Activated CD4-positive, alpha-beta T cell treated with anti-CD3 and anti-CD28 coated beads for 36 hours (primary cell): Measurements from ENCODE around the gene BANK1. TPM values are rescaled to one million over a fixed set of nuclear protein-coding genes. Genes with fewer than 3 reads are reported as not detected.

Experiments
- ATAC-seq: fragments of 200-7000 bp; cut with Tn5 transposase; one replicate; pipeline ENCODE4 v1.10.0; 2021; ENCODE audit warnings: mild to moderate bottlenecking, moderate library complexity
- CTCF ChIA-PET: fragments of 350-600 bp; sonication (Branson Sonifier 250); formaldehyde crosslinking; loops from one replicate; lab custom pipeline; 2021; ENCODE audit warnings: antibody characterized with exemption; lab: Charles Lee
- POLR2A ChIA-PET: fragments of 350-600 bp; sonication (Branson Sonifier 250); formaldehyde crosslinking; loops from one replicate; lab custom pipeline; 2021; ENCODE audit warnings: antibody characterized with exemption, inconsistent platforms; lab: Charles Lee
- DNase-seq: peaks from one replicate; pipeline ENCODE4 v3.0.0-alpha.2; 2020
- H3K27ac Mint-ChIP-seq: one replicate; pipeline ENCODE4 v1.8.0; 2021; ENCODE audit warnings: mixed read lengths
- H3K27me3 Mint-ChIP-seq: one replicate; pipeline ENCODE4 v1.8.0; 2021; ENCODE audit warnings: mixed read lengths
- H3K36me3 Mint-ChIP-seq: one replicate; pipeline ENCODE4 v1.8.0; 2021; ENCODE audit warnings: low read depth, mixed read lengths
- H3K4me1 Mint-ChIP-seq: one replicate; pipeline ENCODE4 v1.8.0; 2021; ENCODE audit warnings: mixed read lengths
- H3K4me3 Mint-ChIP-seq: one replicate; pipeline ENCODE4 v1.8.0; 2021; ENCODE audit warnings: mild to moderate bottlenecking, moderate library complexity, mixed read lengths
- H3K9me3 Mint-ChIP-seq: one replicate; pipeline ENCODE4 v1.8.0; 2021; ENCODE audit warnings: low read depth, mixed read lengths
- intact Hi-C, 2 experiments: fragments of 100-400 bp; cut with DNase I in 1 of 2; cut with micrococcal nuclease in 1 of 2; formaldehyde crosslinking; loops; one replicate each; pipeline versions ENCODE4 v1.14.2 to v1.15.1; 2022 to 2024; cut with DNase I, micrococcal nuclease
- total RNA-seq, 2 experiments: library from RNA; stranded (reverse); gene quantifications; one replicate each; pipeline ENCODE4 v1.2.3, GENCODE V29; 2021

BANK1 gene
- total RNA-seq, 2 experiments from 2014 or later, result not detected

- H3K27me3 Mint-ChIP-seq, result peaks cover 5% of the 10 kb centered on the region
- DNase-seq (no peak), ATAC-seq (no peak)
- H3K4me1 Mint-ChIP-seq, result no peaks in the 10 kb centered on the region
- H3K4me3 Mint-ChIP-seq, result no peak overlapping the region
- H3K36me3 Mint-ChIP-seq, result no peaks in the 10 kb centered on the region
- no peak overlapping the region for H3K27ac Mint-ChIP-seq
- ChIA-PET POLR2A (no interaction called here), CTCF (no interaction called here)
- H3K9me3 Mint-ChIP-seq, result no peaks in the 10 kb centered on the region
- intact Hi-C loops, result no loop called here
Measured at GRCh38 chr4:101948055-101948454, 157.5 kb downstream of the BANK1 start.

GRCh38 chr4:101948951-101949350 lies 158.4 kb downstream of the BANK1 start:
- no peaks in the 10 kb centered on the region for H3K4me1 Mint-ChIP-seq
- ChIA-PET CTCF (no interaction called here), POLR2A (no interaction called here)
- no peak overlapping the region for H3K4me3 Mint-ChIP-seq
- no peak for ATAC-seq
- no peaks in the 10 kb centered on the region for H3K36me3 Mint-ChIP-seq
- H3K27me3 Mint-ChIP-seq, result no peaks in the 10 kb centered on the region
- intact Hi-C loops, result no loop called here
- no peaks in the 10 kb centered on the region for H3K9me3 Mint-ChIP-seq
- no peak overlapping the region for H3K27ac Mint-ChIP-seq
- no peak for DNase-seq

GRCh38 chr4:101950258-101950979 lies 159.9 kb downstream of the BANK1 start:
- ATAC-seq (no peak), DNase-seq (no peak)
- Mint-ChIP-seq H3K4me3 (no peak overlapping the region), H3K4me1 (no peaks in the 10 kb centered on the region), H3K27me3 (no peaks in the 10 kb centered on the region), H3K9me3 (no peaks in the 10 kb centered on the region), H3K36me3 (no peaks in the 10 kb centered on the region), H3K27ac (no peak overlapping the region)
- intact Hi-C loops, result no loop called here
- ChIA-PET POLR2A (no interaction called here), CTCF (no interaction called here)

GRCh38 chr4:101952985-101953384 lies 162.5 kb downstream of the BANK1 start:
- POLR2A ChIA-PET, result no interaction called here
- no peaks in the 10 kb centered on the region for H3K36me3 Mint-ChIP-seq
- no peaks in the 10 kb centered on the region for H3K9me3 Mint-ChIP-seq
- DNase-seq (no peak), ATAC-seq (no peak)
- H3K27ac Mint-ChIP-seq, result no peak overlapping the region
- H3K4me1 Mint-ChIP-seq, result no peaks in the 10 kb centered on the region
- H3K27me3 Mint-ChIP-seq, result no peaks in the 10 kb centered on the region
- CTCF ChIA-PET, result no interaction called here
- intact Hi-C loops, result no loop called here
- no peak overlapping the region for H3K4me3 Mint-ChIP-seq

- Mint-ChIP-seq H3K27me3 (no peaks in the 10 kb centered on the region), H3K27ac (no peak overlapping the region), H3K36me3 (no peaks in the 10 kb centered on the region), H3K4me1 (no peaks in the 10 kb centered on the region), H3K9me3 (no peaks in the 10 kb centered on the region), H3K4me3 (no peak overlapping the region)
- ATAC-seq (no peak), DNase-seq (no peak)
- CTCF ChIA-PET, result no interaction called here
- POLR2A ChIA-PET, result no interaction called here
- intact Hi-C loops, result no loop called here
Measured at GRCh38 chr4:101953949-101954348, 163.4 kb downstream of the BANK1 start.

GRCh38 chr4:101954351-101954750 lies 163.8 kb downstream of the BANK1 start:
- CTCF ChIA-PET, result no interaction called here
- H3K27me3 Mint-ChIP-seq, result no peaks in the 10 kb centered on the region
- H3K4me1 Mint-ChIP-seq, result no peaks in the 10 kb centered on the region
- ATAC-seq (no peak), DNase-seq (no peak)
- no peak overlapping the region for H3K4me3 Mint-ChIP-seq
- no peak overlapping the region for H3K27ac Mint-ChIP-seq
- POLR2A ChIA-PET, result no interaction called here
- no peaks in the 10 kb centered on the region for H3K36me3 Mint-ChIP-seq
- no peaks in the 10 kb centered on the region for H3K9me3 Mint-ChIP-seq
- intact Hi-C loops, result no loop called here

- CTCF ChIA-PET, result no interaction called here
Measured at GRCh38 chr4:101954975-101955678, 164.6 kb downstream of the BANK1 start.

GRCh38 chr4:101956068-101956825 lies 165.7 kb downstream of the BANK1 start:
- ChIA-PET POLR2A (no interaction called here), CTCF (interaction anchor here (0.7 kb wide), 1 partner anchor 275 kb away, joined by 3 read pairs; no protein-coding TSS in a partner anchor)
- ATAC-seq (no peak), DNase-seq (no peak)
- intact Hi-C loops, result no loop called here
- Mint-ChIP-seq H3K36me3 (no peaks in the 10 kb centered on the region), H3K27ac (no peak overlapping the region), H3K9me3 (no peaks in the 10 kb centered on the region), H3K4me1 (no peaks in the 10 kb centered on the region), H3K27me3 (no peaks in the 10 kb centered on the region), H3K4me3 (no peak overlapping the region)

More at GRCh38 chr4:101954975-101955678, 164.6 kb downstream of the BANK1 start:
- Mint-ChIP-seq H3K27me3 (no peaks in the 10 kb centered on the region), H3K36me3 (no peaks in the 10 kb centered on the region), H3K4me1 (no peaks in the 10 kb centered on the region), H3K27ac (no peak overlapping the region), H3K4me3 (no peak overlapping the region), H3K9me3 (no peaks in the 10 kb centered on the region)
- POLR2A ChIA-PET, result no interaction called here
- intact Hi-C loops, result no loop called here
- DNase-seq (no peak), ATAC-seq (no peak)

GRCh38 chr4:101958547-101958946 lies 168.0 kb downstream of the BANK1 start:
- intact Hi-C loops, result no loop called here
- POLR2A ChIA-PET, result no interaction called here
- CTCF ChIA-PET, result interaction anchor here (0.7 kb wide), 1 partner anchor 26 kb away, joined by 3 read pairs; no protein-coding TSS in a partner anchor
- no peaks in the 10 kb centered on the region for H3K36me3 Mint-ChIP-seq
- no peaks in the 10 kb centered on the region for H3K27me3 Mint-ChIP-seq
- no peak for DNase-seq
- H3K9me3 Mint-ChIP-seq, result no peaks in the 10 kb centered on the region
- H3K4me3 Mint-ChIP-seq, result no peak overlapping the region
- ATAC-seq, result no peak
- H3K4me1 Mint-ChIP-seq, result no peaks in the 10 kb centered on the region
- no peak overlapping the region for H3K27ac Mint-ChIP-seq

- ChIA-PET POLR2A (no interaction called here), CTCF (interaction anchor here (0.7 kb wide), 1 partner anchor 21 kb away, joined by 3 read pairs; no protein-coding TSS in a partner anchor)
- Mint-ChIP-seq H3K9me3 (no peaks in the 10 kb centered on the region), H3K4me3 (no peak overlapping the region), H3K4me1 (no peaks in the 10 kb centered on the region), H3K27ac (no peak overlapping the region), H3K36me3 (no peaks in the 10 kb centered on the region), H3K27me3 (no peaks in the 10 kb centered on the region)
- intact Hi-C loops, result no loop called here
- ATAC-seq (no peak), DNase-seq (no peak)
Measured at GRCh38 chr4:101960431-101960830, 169.9 kb downstream of the BANK1 start.

GRCh38 chr4:101961144-101961543 lies 170.6 kb downstream of the BANK1 start:
- Mint-ChIP-seq H3K27me3 (no peaks in the 10 kb centered on the region), H3K36me3 (no peaks in the 10 kb centered on the region), H3K4me3 (no peak overlapping the region), H3K9me3 (no peaks in the 10 kb centered on the region), H3K27ac (no peak overlapping the region), H3K4me1 (no peaks in the 10 kb centered on the region)
- ATAC-seq, result no peak
- POLR2A ChIA-PET, result no interaction called here
- intact Hi-C loops, result no loop called here
- CTCF ChIA-PET, result no interaction called here
- no peak for DNase-seq
